ENCODE data around the gene PAK6.
A peak's percentile ranks its signal among the peaks of the same experiment; 100 is the strongest.

The PAK6 gene

GRCh38 chr15:40256638-40257235, 17.9 kb downstream of the PAK6 start:
- DNase-seq: peak; percentile 39 to 44

GRCh38 chr15:40257656-40258450, 19.0 kb downstream of the PAK6 start:
- no peak for DNase-seq

GRCh38 chr15:40258544-40258943, 19.7 kb downstream of the PAK6 start:
- no peak for DNase-seq

GRCh38 chr15:40259021-40259420, 20.2 kb downstream of the PAK6 start:
- DNase-seq: no peak

GRCh38 chr15:40263024-40263754, 24.3 kb downstream of the PAK6 start:
- no peak for DNase-seq

- DNase-seq: no peak
These were observed 25.7 kb downstream of the PAK6 start for GRCh38 chr15:40264321-40265153.

GRCh38 chr15:40265355-40265754, 26.5 kb downstream of the PAK6 start:
- DNase-seq: no peak

GRCh38 chr15:40265875-40266274, 27.0 kb downstream of the PAK6 start:
- no peak for DNase-seq

- DNase-seq: no peak
These were observed 28.0 kb downstream of the PAK6 start for GRCh38 chr15:40266828-40267304.

GRCh38 chr15:40267670-40268069, 28.8 kb downstream of the PAK6 start:
- no peak for DNase-seq

- DNase-seq: no peak
These were observed 30.7 kb downstream of the PAK6 start for GRCh38 chr15:40269604-40270003.

GRCh38 chr15:40270246-40270995, 31.6 kb downstream of the PAK6 start:
- no peak for DNase-seq

GRCh38 chr15:40271685-40272484, 33.0 kb downstream of the PAK6 start:
- DNase-seq: no peak

GRCh38 chr15:40272485-40273056, 33.7 kb downstream of the PAK6 start:
- DNase-seq: no peak

GRCh38 chr15:40273428-40273827, 34.6 kb downstream of the PAK6 start:
- DNase-seq: no peak

- DNase-seq: peak; percentile 87 to 89
These were observed 35.7 kb downstream of the PAK6 start for GRCh38 chr15:40274350-40275274.

- DNase-seq: no peak
These were observed 36.7 kb downstream of the PAK6 start for GRCh38 chr15:40275523-40275922.

- no peak for DNase-seq
These were observed 37.1 kb downstream of the PAK6 start for GRCh38 chr15:40275954-40276353.

GRCh38 chr15:40276927-40277326, 38.1 kb downstream of the PAK6 start:
- no peak for DNase-seq

GRCh38 chr15:40277471-40277870, 38.6 kb downstream of the PAK6 start:
- no peak for DNase-seq
